ENCODE measurements around the gene DOK1.
"Not testable (repeated sequence)": the region's sequence is repeated elsewhere in the genome, so short reads cannot be mapped to it uniquely, and the experiment has no call there.

DOK1 gene

GRCh38 chr2:74548900-74549826 lies 5.4 kb upstream of the DOK1 start:
- peak; percentile 88 for DNase-seq (ENCODE audit: low spot score)

- no peak for DNase-seq (ENCODE audit: low spot score)
These were observed 4.3 kb upstream of the DOK1 start for GRCh38 chr2:74550231-74550630.

- no peak for DNase-seq (ENCODE audit: low spot score)
These were observed 3.0 kb upstream of the DOK1 start for GRCh38 chr2:74551530-74551929.

GRCh38 chr2:74551942-74552913 lies 2.3 kb upstream of the DOK1 start:
- DNase-seq (ENCODE audit: low spot score): no peak

- DNase-seq (ENCODE audit: low spot score): peak; percentile 59
These were observed 1.4 kb upstream of the DOK1 start for GRCh38 chr2:74552914-74553811.

- peak; percentile 67 for DNase-seq (ENCODE audit: low spot score)
These were observed 456 bp downstream of the DOK1 start for GRCh38 chr2:74554820-74555531.

- DNase-seq (ENCODE audit: low spot score): no peak
These were observed 1.1 kb downstream of the DOK1 start for GRCh38 chr2:74555610-74556103.

GRCh38 chr2:74556159-74556558 lies 1.6 kb downstream of the DOK1 start:
- no peak for DNase-seq (ENCODE audit: low spot score)

- no peak for DNase-seq (ENCODE audit: low spot score)
These were observed 2.4 kb downstream of the DOK1 start for GRCh38 chr2:74556831-74557370.

- no peak for DNase-seq (ENCODE audit: low spot score)
These were observed 4.0 kb downstream of the DOK1 start for GRCh38 chr2:74558284-74559230.

GRCh38 chr2:74559912-74560311 lies 5.4 kb downstream of the DOK1 start:
- DNase-seq (ENCODE audit: low spot score): no peak

GRCh38 chr2:74560591-74560990 lies 6.1 kb downstream of the DOK1 start:
- no peak for DNase-seq (ENCODE audit: low spot score)

- not testable (repeated sequence) for DNase-seq (ENCODE audit: low spot score)
These were observed 6.5 kb downstream of the DOK1 start for GRCh38 chr2:74561022-74561421.

GRCh38 chr2:74562126-74562775 lies 7.7 kb downstream of the DOK1 start:
- DNase-seq (ENCODE audit: low spot score): no peak

- no peak for DNase-seq (ENCODE audit: low spot score)
These were observed 9.7 kb downstream of the DOK1 start for GRCh38 chr2:74564222-74564621.

- no peak for DNase-seq (ENCODE audit: low spot score)
These were observed 11.7 kb downstream of the DOK1 start for GRCh38 chr2:74566076-74566753.

- peak; percentile 45 for DNase-seq (ENCODE audit: low spot score)
These were observed 12.2 kb downstream of the DOK1 start for GRCh38 chr2:74566754-74567085.

- no peak for DNase-seq (ENCODE audit: low spot score)
These were observed 13.4 kb downstream of the DOK1 start for GRCh38 chr2:74567881-74568280.
